Activated T-helper 1 cell treated with Interleukin-2 at 50 U/mL for 16 hours (primary cell): ENCODE results near the gene IFT20.
A peak's percentile ranks its signal among the peaks of the same experiment; 100 is the strongest.
"Not testable (repeated sequence)": the region's sequence is repeated elsewhere in the genome, so short reads cannot be mapped to it uniquely, and the experiment has no call there.

Experiments
- DNase-seq: peaks from one replicate; pipeline ENCODE4 v3.0.0-alpha.2; 2020; ENCODE audit warnings: low read depth

IFT20 gene

GRCh38 chr17:28363776-28364650, 28.7 kb upstream of the IFT20 start:
- DNase-seq, result no peak

- DNase-seq, result no peak
Observed at GRCh38 chr17:28363186-28363585, 27.9 kb upstream of the IFT20 start.

- DNase-seq, result no peak
Observed at GRCh38 chr17:28357901-28358197, 22.6 kb upstream of the IFT20 start.

- peak; percentile 97 for DNase-seq
Observed at GRCh38 chr17:28357061-28357900, 22.0 kb upstream of the IFT20 start, which contains the start of gene POLDIP2. Gene POLDIP2 (minus strand): TSS chr17:28357527. CDS start chr17:28357448, 79 bp downstream.

- DNase-seq, result no peak
Observed at GRCh38 chr17:28350271-28350670, 15.0 kb upstream of the IFT20 start.

- DNase-seq, result no peak
Observed at GRCh38 chr17:28348979-28349378, 13.7 kb upstream of the IFT20 start.

- DNase-seq, result no peak
Observed at GRCh38 chr17:28347261-28347891, 12.1 kb upstream of the IFT20 start.

- DNase-seq, result no peak
Observed at GRCh38 chr17:28346746-28347246, 11.5 kb upstream of the IFT20 start.

- no peak for DNase-seq
Observed at GRCh38 chr17:28346199-28346580, 10.9 kb upstream of the IFT20 start.

- DNase-seq, result no peak
Observed at GRCh38 chr17:28345419-28346198, 10.3 kb upstream of the IFT20 start.

GRCh38 chr17:28344435-28344901, 9.2 kb upstream of the IFT20 start:
- no peak for DNase-seq

GRCh38 chr17:28344011-28344410, 8.7 kb upstream of the IFT20 start:
- DNase-seq, result no peak

GRCh38 chr17:28343491-28343932, 8.2 kb upstream of the IFT20 start:
- no peak for DNase-seq

- no peak for DNase-seq
Observed at GRCh38 chr17:28342313-28342712, 7.0 kb upstream of the IFT20 start.

GRCh38 chr17:28341516-28341915, 6.2 kb upstream of the IFT20 start:
- DNase-seq, result no peak

- no peak for DNase-seq
Observed at GRCh38 chr17:28340374-28340773, 5.1 kb upstream of the IFT20 start.

- DNase-seq, result no peak
Observed at GRCh38 chr17:28339431-28339830, 4.2 kb upstream of the IFT20 start.

- not testable (repeated sequence) for DNase-seq
Observed at GRCh38 chr17:28338769-28339212, 3.5 kb upstream of the IFT20 start.

GRCh38 chr17:28338056-28338768, 2.9 kb upstream of the IFT20 start:
- no peak for DNase-seq

- DNase-seq, result no peak
Observed at GRCh38 chr17:28335959-28336871, 943 bp upstream of the IFT20 start.
